WTC11 (cell line): ENCODE results near the gene PXMP2. TPM values are rescaled to one million over a fixed set of nuclear protein-coding genes. Genes with fewer than 3 reads are reported as not detected.

Experiments used
- ATAC-seq: fragments of 200-7000 bp; cut with Tn5 transposase; 2 replicates; pipeline ENCODE4 v1.10.0; 2021; ENCODE audit warnings: mild to moderate bottlenecking, moderate library complexity
- CTCF ChIA-PET: fragments of 300-600 bp; sonication (Branson Sonifier 250); formaldehyde crosslinking; loops from one replicate; lab custom pipeline; 2021; ENCODE audit warnings: antibody characterized with exemption; lab: Charles Lee
- POLR2A ChIA-PET: fragments of 350-600 bp; sonication (Branson Sonifier 250); formaldehyde crosslinking; loops from one replicate; lab custom pipeline; 2021; ENCODE audit warnings: antibody characterized with exemption; lab: Charles Lee
- DNase-seq: peaks from one replicate; pipeline ENCODE4 v3.0.0; 2021; ENCODE audit warnings: low spot score
- H3K27ac Mint-ChIP-seq: 2 replicates; pipeline ENCODE4 v1.8.0; 2021; ENCODE audit warnings: mixed read lengths
- H3K27me3 Mint-ChIP-seq: 2 replicates; pipeline ENCODE4 v1.8.0; 2021; ENCODE audit warnings: low read depth, mild to moderate bottlenecking, moderate library complexity, mixed read lengths
- H3K36me3 Mint-ChIP-seq: 2 replicates; pipeline ENCODE4 v1.8.0; 2021; ENCODE audit warnings: mixed read lengths
- H3K4me1 Mint-ChIP-seq: 2 replicates; pipeline ENCODE4 v1.8.0; 2022; ENCODE audit warnings: mixed read lengths
- H3K4me3 Mint-ChIP-seq: 2 replicates; pipeline ENCODE4 v1.8.0; 2021; ENCODE audit warnings: mild to moderate bottlenecking, moderate library complexity, mixed read lengths
- H3K9me3 Mint-ChIP-seq: 2 replicates; pipeline ENCODE4 v1.8.0; 2021; ENCODE audit warnings: mixed read lengths
- AR ChIP-seq: fragments of 250-450 bp; sonication (Bioruptor Pico); IDR thresholded peaks from 2 replicates; pipeline ENCODE4 v1.9.0; 2021; ENCODE audit warnings: mild to moderate bottlenecking
- ATF1 ChIP-seq: sonication (generic); formaldehyde crosslinking; IDR thresholded peaks from 2 replicates; pipeline ENCODE4 v1.8.1; 2023; ENCODE audit warnings: mild to moderate bottlenecking, moderate library complexity, missing genetic modification reagents
- ATF3 ChIP-seq: sonication (generic); formaldehyde crosslinking; conservative IDR thresholded peaks from 2 replicates; pipeline ENCODE4 v1.8.1; 2022; ENCODE audit warnings: mild to moderate bottlenecking, missing genetic modification reagents
- CBFB ChIP-seq: sonication (generic); formaldehyde crosslinking; IDR thresholded peaks from 2 replicates; pipeline ENCODE4 v1.8.1; 2022; ENCODE audit warnings: mild to moderate bottlenecking, low read depth, missing genetic modification reagents
- E2F5 ChIP-seq: sonication (generic); formaldehyde crosslinking; IDR thresholded peaks from 2 replicates; pipeline ENCODE4 v1.8.1; 2022; ENCODE audit warnings: mild to moderate bottlenecking, moderate library complexity, missing genetic modification reagents
- ELF4 ChIP-seq: sonication (generic); formaldehyde crosslinking; IDR thresholded peaks from 2 replicates; pipeline ENCODE4 v1.8.1; 2022; ENCODE audit warnings: low read depth, mild to moderate bottlenecking, moderate library complexity, missing genetic modification reagents
- EMX1 ChIP-seq: fragments of 250-450 bp; sonication (Bioruptor Pico); IDR thresholded peaks from 2 replicates; pipeline ENCODE4 v1.8.0; 2021; ENCODE audit warnings: mild to moderate bottlenecking
- GABPB1 ChIP-seq: sonication (generic); formaldehyde crosslinking; IDR thresholded peaks from 2 replicates; pipeline ENCODE4 v1.8.1; 2023; ENCODE audit warnings: mild to moderate bottlenecking, missing genetic modification reagents
- GTF2I ChIP-seq: fragments of 250-450 bp; sonication (Bioruptor Pico); conservative IDR thresholded peaks from 2 replicates; pipeline ENCODE4 v1.4.0; 2021; ENCODE audit warnings: mild to moderate bottlenecking
- JAZF1 ChIP-seq: fragments of 250-450 bp; sonication (Bioruptor Pico); IDR thresholded peaks from 2 replicates; pipeline ENCODE4 v1.9.0; 2021; ENCODE audit warnings: moderate library complexity, mild to moderate bottlenecking, inconsistent platforms
- KAT7 ChIP-seq: sonication (generic); formaldehyde crosslinking; IDR thresholded peaks from 2 replicates; pipeline ENCODE4 v1.8.1; 2023; ENCODE audit warnings: missing genetic modification reagents, mild to moderate bottlenecking, borderline replicate concordance
- NFATC4 ChIP-seq: fragments of 250-450 bp; sonication (Bioruptor Pico); IDR thresholded peaks from 2 replicates; pipeline ENCODE4 v1.9.0; 2021; ENCODE audit warnings: mild to moderate bottlenecking
- RELA ChIP-seq: sonication (generic); formaldehyde crosslinking; IDR thresholded peaks from 2 replicates; pipeline ENCODE4 v1.8.1; 2022; ENCODE audit warnings: missing genetic modification reagents, mild to moderate bottlenecking, borderline replicate concordance
- SOX15 ChIP-seq: fragments of 250-450 bp; sonication (Bioruptor Pico); IDR thresholded peaks from 2 replicates; pipeline ENCODE4 v1.9.0; 2021; ENCODE audit warnings: mild to moderate bottlenecking
- TEAD4 ChIP-seq: sonication (generic); formaldehyde crosslinking; IDR thresholded peaks from 2 replicates; pipeline ENCODE4 v1.8.0; 2022; ENCODE audit warnings: mild to moderate bottlenecking, missing genetic modification reagents
- USF1 ChIP-seq: sonication (generic); formaldehyde crosslinking; IDR thresholded peaks from 2 replicates; pipeline ENCODE4 v1.8.0; 2022; ENCODE audit warnings: mild to moderate bottlenecking, missing genetic modification reagents
- ZBTB21 ChIP-seq: sonication (generic); formaldehyde crosslinking; IDR thresholded peaks from 2 replicates; pipeline ENCODE4 v1.8.1; 2023; ENCODE audit warnings: mild to moderate bottlenecking, missing genetic modification reagents, borderline replicate concordance
- ZNF396 ChIP-seq: fragments of 250-450 bp; sonication (Bioruptor Pico); IDR thresholded peaks from 2 replicates; pipeline ENCODE4 v1.8.0; 2021; ENCODE audit warnings: mild to moderate bottlenecking, moderate library complexity, borderline replicate concordance
- ZNF416 ChIP-seq: fragments of 250-450 bp; sonication (Bioruptor Pico); IDR thresholded peaks from 2 replicates; pipeline ENCODE4 v1.9.0; 2021; ENCODE audit warnings: mild to moderate bottlenecking, inconsistent platforms
- ZNF423 ChIP-seq: fragments of 250-450 bp; sonication (Bioruptor Pico); IDR thresholded peaks from 2 replicates; pipeline ENCODE4 v2.1.2; 2022; ENCODE audit warnings: mild to moderate bottlenecking, moderate library complexity
- ZNF425 ChIP-seq: fragments of 250-450 bp; sonication (Bioruptor Pico); conservative IDR thresholded peaks from 2 replicates; pipeline ENCODE4 v1.9.0; 2021; ENCODE audit warnings: mild to moderate bottlenecking
- ZSCAN18 ChIP-seq: fragments of 250-450 bp; sonication (Bioruptor Pico); IDR thresholded peaks from 2 replicates; pipeline ENCODE4 v2.1.2; 2022; ENCODE audit warnings: mild to moderate bottlenecking, moderate library complexity
- total RNA-seq: library from RNA; stranded (reverse); gene quantifications from 3 replicates; pipeline ENCODE4 v1.2.3, GENCODE V29; 2021

Gene PXMP2
- total RNA-seq, 1 experiment from 2014 or later, result 12.6 TPM

GRCh38 chr12:132669166-132669879, 18.1 kb upstream of the PXMP2 start:
- no peaks in the 10 kb centered on the region for H3K9me3 Mint-ChIP-seq
- no peaks in the 10 kb centered on the region for H3K4me1 Mint-ChIP-seq
- DNase-seq, result no peak
- H3K4me3 Mint-ChIP-seq, result no peak overlapping the region
- ATAC-seq, result no peak
- H3K36me3 Mint-ChIP-seq, result peaks cover 81% of the 10 kb centered on the region
- H3K27me3 Mint-ChIP-seq, result no peaks in the 10 kb centered on the region
- no peak for TF ChIP-seq ELF4
- TF ChIP-seq ZNF416 (CRISPR knock-in tag), result no peak
- TF ChIP-seq ZNF423, result no peak
- TF ChIP-seq ATF3 (CRISPR knock-in tag), result no peak
- TF ChIP-seq ATF1, result no peak
- TF ChIP-seq SOX15 (CRISPR knock-in tag), result no peak
- no peak for TF ChIP-seq AR (CRISPR knock-in tag)
- TF ChIP-seq EMX1 (CRISPR knock-in tag), result no peak
- no peak for TF ChIP-seq JAZF1 (CRISPR knock-in tag)
- no peak for TF ChIP-seq TEAD4
- TF ChIP-seq, all 79 proteins: peak for 0
- H3K27ac Mint-ChIP-seq, result no peak overlapping the region
- ChIA-PET POLR2A (no interaction called here), CTCF (no interaction called here)

GRCh38 chr12:132672116-132672515, 15.3 kb upstream of the PXMP2 start:
- H3K27ac Mint-ChIP-seq, result no peak overlapping the region
- ChIA-PET CTCF (no interaction called here), POLR2A (no interaction called here)
- H3K9me3 Mint-ChIP-seq, result no peaks in the 10 kb centered on the region
- H3K36me3 Mint-ChIP-seq, result peaks cover 80% of the 10 kb centered on the region
- no peak overlapping the region for H3K4me3 Mint-ChIP-seq
- DNase-seq (no peak), ATAC-seq (no peak)
- TF ChIP-seq EMX1 (CRISPR knock-in tag), result no peak
- H3K4me1 Mint-ChIP-seq, result no peaks in the 10 kb centered on the region
- H3K27me3 Mint-ChIP-seq, result no peaks in the 10 kb centered on the region

- H3K9me3 Mint-ChIP-seq, result no peaks in the 10 kb centered on the region
- no peaks in the 10 kb centered on the region for H3K4me1 Mint-ChIP-seq
- no peaks in the 10 kb centered on the region for H3K27me3 Mint-ChIP-seq
- H3K27ac Mint-ChIP-seq, result no peak overlapping the region
- POLR2A ChIA-PET, result no interaction called here
- ATAC-seq (no peak), DNase-seq (no peak)
- CTCF ChIA-PET, result no interaction called here
- H3K36me3 Mint-ChIP-seq, result peaks cover 80% of the 10 kb centered on the region
- no peak overlapping the region for H3K4me3 Mint-ChIP-seq
- TF ChIP-seq ZNF425 (CRISPR knock-in tag), result no peak
- no peak for TF ChIP-seq ZBTB21 (CRISPR knock-in tag)
- TF ChIP-seq USF1 (CRISPR knock-in tag), result no peak
- TF ChIP-seq GABPB1, result no peak
- no peak for TF ChIP-seq GTF2I (CRISPR knock-in tag)
- no peak for TF ChIP-seq ZNF396 (CRISPR knock-in tag)
- no peak for TF ChIP-seq CBFB (CRISPR knock-in tag)
- no peak for TF ChIP-seq KAT7 (CRISPR knock-in tag)
- no peak for TF ChIP-seq ZSCAN18 (CRISPR knock-in tag)
- no peak for TF ChIP-seq E2F5 (CRISPR knock-in tag)
- no peak for TF ChIP-seq NFATC4 (CRISPR knock-in tag)
- no peak for TF ChIP-seq RELA (CRISPR knock-in tag)
Observed at GRCh38 chr12:132672678-132673077, 14.7 kb upstream of the PXMP2 start.
